ENCODE data around the gene PYCR2.

- TF ChIP-seq, protein P1, sequence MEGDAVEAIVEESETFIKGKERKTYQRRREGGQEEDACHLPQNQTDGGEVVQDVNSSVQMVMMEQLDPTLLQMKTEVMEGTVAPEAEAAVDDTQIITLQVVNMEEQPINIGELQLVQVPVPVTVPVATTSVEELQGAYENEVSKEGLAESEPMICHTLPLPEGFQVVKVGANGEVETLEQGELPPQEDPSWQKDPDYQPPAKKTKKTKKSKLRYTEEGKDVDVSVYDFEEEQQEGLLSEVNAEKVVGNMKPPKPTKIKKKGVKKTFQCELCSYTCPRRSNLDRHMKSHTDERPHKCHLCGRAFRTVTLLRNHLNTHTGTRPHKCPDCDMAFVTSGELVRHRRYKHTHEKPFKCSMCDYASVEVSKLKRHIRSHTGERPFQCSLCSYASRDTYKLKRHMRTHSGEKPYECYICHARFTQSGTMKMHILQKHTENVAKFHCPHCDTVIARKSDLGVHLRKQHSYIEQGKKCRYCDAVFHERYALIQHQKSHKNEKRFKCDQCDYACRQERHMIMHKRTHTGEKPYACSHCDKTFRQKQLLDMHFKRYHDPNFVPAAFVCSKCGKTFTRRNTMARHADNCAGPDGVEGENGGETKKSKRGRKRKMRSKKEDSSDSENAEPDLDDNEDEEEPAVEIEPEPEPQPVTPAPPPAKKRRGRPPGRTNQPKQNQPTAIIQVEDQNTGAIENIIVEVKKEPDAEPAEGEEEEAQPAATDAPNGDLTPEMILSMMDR (conservative IDR thresholded peaks at IDR 0.05; ENCODE audit: low read length), result peak; percentile 78
- TF ChIP-seq EZH2phosphoT487 (IDR thresholded peaks at IDR 0.05; ENCODE audit: borderline replicate concordance, low read depth, low read length), result no peak
Measured at GRCh38 chr1:225877580-225877979, 46.5 kb downstream of the PYCR2 start.
